NCI-H2107 (cell line): ENCODE data around the gene CFAP99.
"Not testable (repeated sequence)": the region's sequence is repeated elsewhere in the genome, so short reads cannot be mapped to it uniquely, and the experiment has no call there.

Experiments used
- DNase-seq: peaks from one replicate; lab custom pipeline; 2025; lab: John Stamatoyannopoulos, UW

CFAP99 gene

DNA sequence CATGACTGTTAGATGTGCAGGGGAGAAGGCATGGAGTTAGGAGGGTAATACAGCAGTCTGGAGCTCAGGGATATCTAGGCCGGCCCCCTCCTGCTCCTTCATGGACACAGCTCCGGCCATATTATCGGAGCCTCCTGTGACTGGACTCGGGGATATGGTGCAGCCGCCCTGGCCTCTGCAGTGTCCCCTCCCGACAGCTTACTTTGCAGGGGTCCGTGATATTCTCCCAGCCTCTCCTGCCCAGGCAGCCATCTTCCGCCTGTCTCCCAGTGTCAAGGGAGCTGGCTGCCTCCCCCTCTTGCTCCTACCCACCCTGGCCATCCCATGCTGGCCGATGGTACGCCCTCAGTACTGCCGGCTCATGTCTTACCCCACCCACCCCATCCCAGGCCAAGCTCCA lies 30.3 kb downstream of the CFAP99 start:
- no peak for DNase-seq

DNA sequence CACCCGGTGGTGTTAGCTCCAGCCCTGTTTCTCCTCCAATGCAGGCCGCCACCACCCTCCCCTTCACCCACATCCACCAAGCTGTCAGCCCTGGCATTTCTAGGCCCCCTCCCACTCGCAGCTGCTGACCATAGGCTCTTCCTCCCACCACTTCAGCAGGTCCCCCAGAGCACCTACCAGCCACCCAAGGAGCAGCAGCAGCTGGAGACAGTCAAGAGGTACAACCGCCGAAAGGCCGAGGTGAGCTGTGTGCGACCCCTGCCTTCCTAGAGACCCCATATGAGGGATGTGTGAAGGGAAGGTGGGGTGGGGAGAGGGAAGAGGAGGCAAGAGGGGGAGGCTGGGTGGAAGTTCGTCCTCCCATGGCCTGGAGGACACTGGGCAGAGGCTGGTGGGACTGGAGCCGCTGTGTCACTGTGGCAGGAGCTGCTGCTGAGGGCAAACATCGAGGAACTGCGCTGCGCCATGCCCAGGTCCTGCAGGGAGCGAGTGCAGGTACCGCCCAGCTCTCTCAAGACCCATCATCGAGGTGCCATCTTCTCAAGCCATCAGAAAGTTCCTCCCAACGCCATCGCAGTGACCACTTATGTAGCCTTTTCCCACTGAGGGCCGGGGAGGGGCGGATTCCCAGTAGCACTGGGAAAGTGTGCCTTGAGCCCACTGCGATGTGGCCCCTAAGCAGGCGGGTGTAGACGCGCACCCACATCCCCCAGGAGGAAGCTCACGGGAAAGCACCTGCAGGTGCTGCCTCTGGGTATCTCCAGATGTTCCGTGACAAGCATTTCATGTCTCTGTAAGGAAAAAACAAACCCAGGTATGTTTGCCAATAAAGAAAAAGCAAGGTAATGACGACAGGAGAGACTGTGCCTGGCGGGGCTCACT lies 31.0 kb downstream of the CFAP99 start:
- no peak for DNase-seq

GRCh38 chr4:2450394-2451035 lies 31.8 kb downstream of the CFAP99 start:
- no peak for DNase-seq

DNA sequence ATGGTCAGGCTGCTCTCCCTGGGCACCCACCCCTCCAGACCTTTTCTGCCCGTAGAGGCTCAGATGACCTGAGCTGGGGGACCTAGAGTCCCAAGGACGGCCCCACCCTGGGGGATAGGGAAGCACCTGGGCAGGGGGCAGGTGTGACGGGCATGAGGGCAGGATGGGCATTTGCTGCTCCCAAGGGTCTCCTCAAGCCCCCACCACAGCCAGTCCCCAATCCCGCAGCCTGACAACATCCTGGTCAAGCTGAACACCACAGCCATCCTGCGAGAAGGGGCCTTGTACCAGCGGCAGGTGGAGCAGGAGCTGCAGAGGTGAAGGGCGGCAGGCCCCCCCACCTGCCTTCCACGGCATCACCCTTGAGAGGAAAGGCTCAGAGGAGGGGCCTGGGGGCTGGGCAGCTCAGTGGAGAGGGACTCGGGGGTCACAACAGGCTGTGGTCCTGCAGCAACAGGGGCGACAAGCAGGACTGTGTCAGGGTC lies 32.3 kb downstream of the CFAP99 start:
- no peak for DNase-seq

- no peak for DNase-seq
These were observed 33.3 kb downstream of the CFAP99 start for GRCh38 chr4:2451821-2452785.

DNA sequence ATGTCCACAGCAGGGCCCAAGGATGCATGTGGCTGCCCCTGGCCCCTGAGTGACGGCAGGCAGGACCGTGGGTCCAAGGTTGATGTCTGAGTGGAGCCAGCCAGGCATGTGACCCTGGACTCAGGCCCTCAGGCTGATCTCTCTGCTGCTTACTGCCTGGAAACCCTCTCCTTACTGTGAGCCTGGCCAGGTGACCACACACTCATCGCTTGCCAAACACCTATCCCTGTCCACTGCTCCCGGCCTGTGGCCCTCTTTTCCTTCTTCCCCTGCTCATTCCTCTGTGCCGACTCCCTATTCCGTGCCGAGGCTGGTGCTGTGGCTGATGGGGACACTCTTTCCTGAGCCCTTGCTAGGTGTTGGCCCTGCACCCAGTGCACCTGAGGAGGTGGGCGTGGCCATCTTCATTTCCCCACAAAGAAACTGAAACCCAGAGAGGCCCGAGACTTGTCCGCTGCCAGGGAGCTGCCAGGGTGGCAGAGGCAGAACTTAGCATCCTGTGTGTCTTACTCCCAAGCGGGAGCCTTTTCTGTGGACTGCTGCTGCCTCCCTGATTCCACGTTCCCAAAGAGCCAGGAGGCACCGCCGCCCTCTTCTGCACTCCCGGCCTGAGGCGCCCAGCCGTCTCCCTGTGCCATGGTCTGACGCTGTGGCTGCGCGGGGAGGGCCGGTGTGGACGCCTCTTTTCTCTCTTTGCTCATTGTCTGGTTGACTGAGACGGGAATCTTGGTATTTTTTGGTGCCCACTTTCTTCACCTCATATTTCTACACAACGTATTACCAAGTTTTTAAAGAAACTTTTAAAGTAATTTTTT lies 38.9 kb downstream of the CFAP99 start:
- no peak for DNase-seq

- DNase-seq = no peak
These were observed 40.1 kb downstream of the CFAP99 start for GRCh38 chr4:2458546-2459491.

DNA sequence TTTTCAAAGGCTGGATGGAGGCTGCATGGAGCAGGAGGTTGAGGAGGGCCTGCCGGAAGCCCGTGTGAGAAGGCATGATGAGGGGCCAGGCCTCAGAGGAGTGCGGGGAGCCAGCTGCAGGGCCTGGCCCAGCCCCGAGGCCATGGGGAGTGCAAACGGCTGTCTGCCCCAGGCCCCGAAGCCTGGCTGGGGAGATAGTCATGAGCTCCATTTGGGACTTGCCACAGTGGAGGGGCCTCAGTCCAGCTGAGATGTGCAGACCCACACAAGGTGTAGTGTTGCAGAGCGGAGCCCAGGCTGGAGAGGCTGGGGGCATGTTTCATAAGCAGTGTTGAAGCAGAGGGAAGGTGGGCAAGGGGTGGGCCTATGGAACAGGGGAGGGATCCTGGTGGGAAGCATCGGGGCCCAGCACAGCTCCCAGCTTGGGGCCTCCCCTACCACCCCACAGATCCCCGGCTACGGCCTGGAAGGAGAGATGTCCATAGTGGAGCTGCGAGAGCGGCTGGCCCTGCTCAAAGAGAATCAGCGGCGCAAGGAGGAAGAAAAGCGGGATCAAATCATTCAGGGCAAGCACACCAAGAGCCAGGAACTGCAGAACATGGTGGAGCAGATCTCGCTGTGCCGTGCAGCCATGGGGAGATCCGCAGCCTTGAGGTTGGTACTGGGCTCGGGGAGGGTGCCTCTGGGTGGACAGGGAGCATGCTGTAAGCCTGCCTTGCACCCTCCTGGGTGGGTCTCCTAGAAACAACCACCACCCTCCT lies 41.0 kb downstream of the CFAP99 start:
- DNase-seq = no peak

- DNase-seq = no peak
These were observed 42.6 kb downstream of the CFAP99 start for GRCh38 chr4:2461246-2461960.

DNA sequence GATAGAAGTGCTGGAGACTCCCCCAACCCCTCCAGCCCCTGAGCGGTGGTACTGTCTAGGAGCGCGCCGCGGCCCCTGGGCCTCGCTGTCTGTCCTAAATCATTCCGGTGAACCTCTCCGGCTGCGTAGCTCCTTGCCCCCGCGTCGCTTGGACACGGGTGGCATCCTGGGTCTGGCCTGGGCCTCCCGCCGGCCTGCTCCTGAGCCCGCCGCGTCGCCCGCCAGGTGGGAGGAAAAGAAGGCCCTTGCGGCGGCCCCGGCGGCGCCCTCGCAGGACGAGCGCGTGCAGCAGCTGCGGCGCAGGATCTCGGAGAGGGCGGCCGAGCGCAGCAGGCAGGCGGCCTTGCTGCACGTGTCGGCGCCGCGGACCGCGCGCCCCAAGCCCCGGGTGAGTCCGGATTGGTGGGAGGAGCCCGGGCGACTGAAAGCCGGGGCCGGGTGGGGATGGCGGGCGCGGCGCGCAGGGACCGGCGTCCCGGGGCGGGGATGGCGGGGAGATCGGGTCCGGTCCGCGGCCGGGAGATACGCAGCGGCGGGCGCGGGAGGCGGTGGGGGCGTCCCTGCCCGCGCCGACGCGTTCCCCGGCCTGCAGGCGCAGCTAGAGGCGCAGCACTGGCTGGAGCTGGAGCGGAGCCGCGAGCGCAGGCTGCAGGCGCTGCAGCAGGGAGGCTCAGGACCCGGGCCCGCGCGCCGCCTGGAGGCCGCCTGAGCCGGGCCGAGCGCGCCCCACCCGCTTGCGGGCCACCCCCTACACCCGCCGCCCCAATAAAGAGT lies 43.6 kb downstream of the CFAP99 start:
- no peak for DNase-seq

GRCh38 chr4:2462992-2463762 lies 44.4 kb downstream of the CFAP99 start:
- DNase-seq = no peak

- DNase-seq = no peak
These were observed 46.3 kb downstream of the CFAP99 start for GRCh38 chr4:2465032-2465431.

GRCh38 chr4:2465544-2465943 lies 46.8 kb downstream of the CFAP99 start:
- not testable (repeated sequence) for DNase-seq

DNA sequence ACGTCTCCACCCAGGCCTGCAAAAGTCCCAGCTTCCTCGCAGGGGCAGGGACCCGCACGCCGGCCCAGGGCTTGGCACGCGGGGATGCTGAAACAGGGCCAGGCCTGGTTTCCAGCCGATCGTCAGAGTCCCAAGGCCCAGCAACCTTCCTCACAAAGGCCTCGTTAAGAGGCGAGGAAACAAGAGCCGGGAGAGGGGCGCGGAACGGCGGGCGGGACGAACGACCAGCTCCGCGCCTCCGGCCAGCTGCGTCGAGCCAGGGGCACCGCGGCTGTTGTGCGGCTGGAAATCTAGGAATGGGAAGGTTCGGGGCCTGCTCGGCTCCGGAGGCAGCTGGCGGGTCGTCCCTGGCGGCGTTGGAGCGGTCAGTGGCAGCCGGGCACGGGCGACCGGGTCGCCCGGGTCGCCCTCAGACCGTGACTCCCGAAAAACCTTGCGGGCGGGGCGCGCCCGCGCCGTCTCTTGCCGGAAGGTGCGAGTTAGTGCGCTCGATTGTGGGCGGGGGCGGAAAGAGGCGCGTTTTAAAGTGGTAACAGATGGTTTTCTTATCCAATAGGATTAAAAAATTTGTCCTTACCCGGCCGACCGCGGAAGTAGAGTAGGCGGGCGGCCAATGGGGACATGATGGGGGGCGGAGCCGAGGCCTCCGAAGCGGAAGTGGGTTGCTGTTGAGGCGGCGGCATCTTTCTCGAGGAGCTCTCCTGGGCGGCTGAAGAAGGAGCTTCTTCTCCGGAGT lies 49.9 kb downstream of the CFAP99 start, which contains the start of gene RNF4:
TSS of gene RNF4 (plus strand) at position 651 of the 736 bp plus-strand sequence. CDS start 21,388 bp downstream, outside the sequence.
- DNase-seq = peak; percentile 80

- no peak for DNase-seq
These were observed 50.6 kb downstream of the CFAP99 start for GRCh38 chr4:2469192-2469984.
